ENCODE data around the gene FBXW12.

DNA sequence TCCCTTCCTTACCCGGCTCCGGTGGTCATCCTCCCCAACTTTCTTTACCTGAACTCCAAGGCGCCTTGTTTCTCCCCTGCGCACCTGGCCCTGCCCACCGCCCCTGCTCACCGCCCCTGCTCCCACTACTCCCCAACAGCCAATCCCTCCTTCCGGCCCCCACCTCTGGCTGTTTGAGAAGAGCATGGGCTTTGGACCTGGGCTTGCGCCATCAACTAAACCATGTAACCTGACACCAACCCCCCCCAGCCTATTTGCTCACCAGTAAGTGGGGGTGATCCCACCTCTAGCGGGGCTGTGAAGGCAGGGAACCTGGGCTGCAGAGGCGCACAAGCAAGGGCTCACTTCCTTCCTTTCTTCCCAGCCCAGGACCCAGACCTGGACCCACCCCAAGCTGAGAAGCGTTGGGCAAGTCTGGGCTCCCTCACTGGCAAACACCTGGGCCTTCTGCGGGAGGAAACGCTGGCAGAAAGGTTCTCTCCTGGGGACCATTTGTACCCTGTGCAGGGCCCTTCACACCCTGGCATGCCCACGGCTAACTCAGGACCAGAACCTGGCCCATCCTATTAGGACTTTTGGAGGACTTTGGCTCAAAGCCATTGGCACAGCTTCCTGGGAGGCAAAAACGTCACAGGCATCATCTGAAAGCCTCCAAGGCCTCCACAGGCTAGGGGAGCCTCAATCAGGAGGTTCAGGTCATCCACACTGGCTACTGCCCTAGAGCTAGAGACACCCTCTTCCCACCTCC, 58.1 kb downstream of the FBXW12 start, which contains the start of gene PLXNB1:
- TF ChIP-seq EZH2phosphoT487 (IDR thresholded peaks at IDR 0.05; ENCODE audit: borderline replicate concordance, low read depth) (no peak), CTCF (IDR thresholded peaks at IDR 0.05) (no peak), FOXJ3 (CRISPR knock-in tag; IDR thresholded peaks at IDR 0.05) (no peak), RFX5 (IDR thresholded peaks at IDR 0.05; ENCODE audit: low read length) (no peak), USF2 (IDR thresholded peaks at IDR 0.05; ENCODE audit: borderline replicate concordance, low read depth, low read length) (no peak), SIN3A (IDR thresholded peaks at IDR 0.05; ENCODE audit: borderline replicate concordance, low read depth, low read length) (no peak), EP300 (IDR thresholded peaks at IDR 0.05; ENCODE audit: borderline replicate concordance in 1 of 2, low read depth in 1 of 2, low read length in 1 of 2) (no peak), FOSL2 (IDR thresholded peaks at IDR 0.05; ENCODE audit: borderline replicate concordance, low read depth) (no peak)
- TF ChIP-seq, protein P1, sequence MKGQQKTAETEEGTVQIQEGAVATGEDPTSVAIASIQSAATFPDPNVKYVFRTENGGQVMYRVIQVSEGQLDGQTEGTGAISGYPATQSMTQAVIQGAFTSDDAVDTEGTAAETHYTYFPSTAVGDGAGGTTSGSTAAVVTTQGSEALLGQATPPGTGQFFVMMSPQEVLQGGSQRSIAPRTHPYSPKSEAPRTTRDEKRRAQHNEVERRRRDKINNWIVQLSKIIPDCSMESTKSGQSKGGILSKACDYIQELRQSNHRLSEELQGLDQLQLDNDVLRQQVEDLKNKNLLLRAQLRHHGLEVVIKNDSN (IDR thresholded peaks at IDR 0.05; ENCODE audit: borderline replicate concordance, low read depth) = no peak
- TF ChIP-seq, protein P2, sequence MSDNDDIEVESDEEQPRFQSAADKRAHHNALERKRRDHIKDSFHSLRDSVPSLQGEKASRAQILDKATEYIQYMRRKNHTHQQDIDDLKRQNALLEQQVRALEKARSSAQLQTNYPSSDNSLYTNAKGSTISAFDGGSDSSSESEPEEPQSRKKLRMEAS (IDR thresholded peaks at IDR 0.05; ENCODE audit: low read depth) = no peak

All from SK-N-SH (cell line).